ENCODE results near the gene OSBPL9.

DNA sequence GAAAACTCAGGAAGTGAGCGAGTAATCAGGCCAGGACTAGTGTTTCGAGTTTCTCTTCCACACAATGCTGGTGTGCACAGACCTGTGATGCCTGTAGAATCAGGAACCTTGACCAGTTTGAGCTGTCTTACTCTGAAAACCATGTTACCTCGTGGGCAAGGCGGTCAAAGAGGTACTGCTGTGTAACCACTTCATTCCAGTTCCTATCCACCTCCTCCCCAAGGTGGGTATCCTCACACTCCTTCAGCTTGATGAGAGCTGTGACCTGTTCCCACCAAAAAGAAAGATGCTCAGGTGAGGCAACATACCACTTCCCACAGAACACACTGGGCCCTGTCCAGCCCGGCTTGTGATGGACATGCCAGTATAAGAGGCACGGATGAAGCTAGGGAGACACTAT, 173.5 kb downstream of the OSBPL9 start:
- TF ChIP-seq, protein P1, sequence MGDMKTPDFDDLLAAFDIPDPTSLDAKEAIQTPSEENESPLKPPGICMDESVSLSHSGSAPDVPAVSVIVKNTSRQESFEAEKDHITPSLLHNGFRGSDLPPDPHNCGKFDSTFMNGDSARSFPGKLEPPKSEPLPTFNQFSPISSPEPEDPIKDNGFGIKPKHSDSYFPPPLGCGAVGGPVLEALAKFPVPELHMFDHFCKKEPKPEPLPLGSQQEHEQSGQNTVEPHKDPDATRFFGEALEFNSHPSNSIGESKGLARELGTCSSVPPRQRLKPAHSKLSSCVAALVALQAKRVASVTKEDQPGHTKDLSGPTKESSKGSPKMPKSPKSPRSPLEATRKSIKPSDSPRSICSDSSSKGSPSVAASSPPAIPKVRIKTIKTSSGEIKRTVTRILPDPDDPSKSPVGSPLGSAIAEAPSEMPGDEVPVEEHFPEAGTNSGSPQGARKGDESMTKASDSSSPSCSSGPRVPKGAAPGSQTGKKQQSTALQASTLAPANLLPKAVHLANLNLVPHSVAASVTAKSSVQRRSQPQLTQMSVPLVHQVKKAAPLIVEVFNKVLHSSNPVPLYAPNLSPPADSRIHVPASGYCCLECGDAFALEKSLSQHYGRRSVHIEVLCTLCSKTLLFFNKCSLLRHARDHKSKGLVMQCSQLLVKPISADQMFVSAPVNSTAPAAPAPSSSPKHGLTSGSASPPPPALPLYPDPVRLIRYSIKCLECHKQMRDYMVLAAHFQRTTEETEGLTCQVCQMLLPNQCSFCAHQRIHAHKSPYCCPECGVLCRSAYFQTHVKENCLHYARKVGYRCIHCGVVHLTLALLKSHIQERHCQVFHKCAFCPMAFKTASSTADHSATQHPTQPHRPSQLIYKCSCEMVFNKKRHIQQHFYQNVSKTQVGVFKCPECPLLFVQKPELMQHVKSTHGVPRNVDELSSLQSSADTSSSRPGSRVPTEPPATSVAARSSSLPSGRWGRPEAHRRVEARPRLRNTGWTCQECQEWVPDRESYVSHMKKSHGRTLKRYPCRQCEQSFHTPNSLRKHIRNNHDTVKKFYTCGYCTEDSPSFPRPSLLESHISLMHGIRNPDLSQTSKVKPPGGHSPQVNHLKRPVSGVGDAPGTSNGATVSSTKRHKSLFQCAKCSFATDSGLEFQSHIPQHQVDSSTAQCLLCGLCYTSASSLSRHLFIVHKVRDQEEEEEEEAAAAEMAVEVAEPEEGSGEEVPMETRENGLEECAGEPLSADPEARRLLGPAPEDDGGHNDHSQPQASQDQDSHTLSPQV (IDR thresholded peaks at IDR 0.05): no peak
- TF ChIP-seq FOXK2 (conservative IDR thresholded peaks at IDR 0.05 in 1 of 2, IDR thresholded peaks at IDR 0.05 in 1 of 2; ENCODE audit: low read depth in 2 of 2) (no peak), BHLHE40 (IDR thresholded peaks at IDR 0.05; ENCODE audit: low read length) (no peak), ZNF57 (CRISPR knock-in tag; IDR thresholded peaks at IDR 0.05) (no peak), POLR2A (conservative IDR thresholded peaks at IDR 0.05) (peak; percentile 43), RCOR1 (IDR thresholded peaks at IDR 0.05; ENCODE audit: borderline replicate concordance in 1 of 2, low read depth in 2 of 2, low read length in 2 of 2) (no peak), CREB1 (IDR thresholded peaks at IDR 0.05) (no peak), CREB1 (CRISPR knock-in tag; IDR thresholded peaks at IDR 0.05) (no peak), TCF7L2 (IDR thresholded peaks at IDR 0.05; ENCODE audit: low read depth, low read length) (no peak), ZNF121 (CRISPR knock-in tag; conservative IDR thresholded peaks at IDR 0.05) (no peak), NFE2L1 (tag; IDR thresholded peaks at IDR 0.05; ENCODE audit: borderline replicate concordance, low read depth) (no peak), ZNF217 (CRISPR knock-in tag; IDR thresholded peaks at IDR 0.05) (no peak), HNRNPL (IDR thresholded peaks at IDR 0.05; ENCODE audit: low read depth, low read length) (no peak)
- TF ChIP-seq, protein P2, sequence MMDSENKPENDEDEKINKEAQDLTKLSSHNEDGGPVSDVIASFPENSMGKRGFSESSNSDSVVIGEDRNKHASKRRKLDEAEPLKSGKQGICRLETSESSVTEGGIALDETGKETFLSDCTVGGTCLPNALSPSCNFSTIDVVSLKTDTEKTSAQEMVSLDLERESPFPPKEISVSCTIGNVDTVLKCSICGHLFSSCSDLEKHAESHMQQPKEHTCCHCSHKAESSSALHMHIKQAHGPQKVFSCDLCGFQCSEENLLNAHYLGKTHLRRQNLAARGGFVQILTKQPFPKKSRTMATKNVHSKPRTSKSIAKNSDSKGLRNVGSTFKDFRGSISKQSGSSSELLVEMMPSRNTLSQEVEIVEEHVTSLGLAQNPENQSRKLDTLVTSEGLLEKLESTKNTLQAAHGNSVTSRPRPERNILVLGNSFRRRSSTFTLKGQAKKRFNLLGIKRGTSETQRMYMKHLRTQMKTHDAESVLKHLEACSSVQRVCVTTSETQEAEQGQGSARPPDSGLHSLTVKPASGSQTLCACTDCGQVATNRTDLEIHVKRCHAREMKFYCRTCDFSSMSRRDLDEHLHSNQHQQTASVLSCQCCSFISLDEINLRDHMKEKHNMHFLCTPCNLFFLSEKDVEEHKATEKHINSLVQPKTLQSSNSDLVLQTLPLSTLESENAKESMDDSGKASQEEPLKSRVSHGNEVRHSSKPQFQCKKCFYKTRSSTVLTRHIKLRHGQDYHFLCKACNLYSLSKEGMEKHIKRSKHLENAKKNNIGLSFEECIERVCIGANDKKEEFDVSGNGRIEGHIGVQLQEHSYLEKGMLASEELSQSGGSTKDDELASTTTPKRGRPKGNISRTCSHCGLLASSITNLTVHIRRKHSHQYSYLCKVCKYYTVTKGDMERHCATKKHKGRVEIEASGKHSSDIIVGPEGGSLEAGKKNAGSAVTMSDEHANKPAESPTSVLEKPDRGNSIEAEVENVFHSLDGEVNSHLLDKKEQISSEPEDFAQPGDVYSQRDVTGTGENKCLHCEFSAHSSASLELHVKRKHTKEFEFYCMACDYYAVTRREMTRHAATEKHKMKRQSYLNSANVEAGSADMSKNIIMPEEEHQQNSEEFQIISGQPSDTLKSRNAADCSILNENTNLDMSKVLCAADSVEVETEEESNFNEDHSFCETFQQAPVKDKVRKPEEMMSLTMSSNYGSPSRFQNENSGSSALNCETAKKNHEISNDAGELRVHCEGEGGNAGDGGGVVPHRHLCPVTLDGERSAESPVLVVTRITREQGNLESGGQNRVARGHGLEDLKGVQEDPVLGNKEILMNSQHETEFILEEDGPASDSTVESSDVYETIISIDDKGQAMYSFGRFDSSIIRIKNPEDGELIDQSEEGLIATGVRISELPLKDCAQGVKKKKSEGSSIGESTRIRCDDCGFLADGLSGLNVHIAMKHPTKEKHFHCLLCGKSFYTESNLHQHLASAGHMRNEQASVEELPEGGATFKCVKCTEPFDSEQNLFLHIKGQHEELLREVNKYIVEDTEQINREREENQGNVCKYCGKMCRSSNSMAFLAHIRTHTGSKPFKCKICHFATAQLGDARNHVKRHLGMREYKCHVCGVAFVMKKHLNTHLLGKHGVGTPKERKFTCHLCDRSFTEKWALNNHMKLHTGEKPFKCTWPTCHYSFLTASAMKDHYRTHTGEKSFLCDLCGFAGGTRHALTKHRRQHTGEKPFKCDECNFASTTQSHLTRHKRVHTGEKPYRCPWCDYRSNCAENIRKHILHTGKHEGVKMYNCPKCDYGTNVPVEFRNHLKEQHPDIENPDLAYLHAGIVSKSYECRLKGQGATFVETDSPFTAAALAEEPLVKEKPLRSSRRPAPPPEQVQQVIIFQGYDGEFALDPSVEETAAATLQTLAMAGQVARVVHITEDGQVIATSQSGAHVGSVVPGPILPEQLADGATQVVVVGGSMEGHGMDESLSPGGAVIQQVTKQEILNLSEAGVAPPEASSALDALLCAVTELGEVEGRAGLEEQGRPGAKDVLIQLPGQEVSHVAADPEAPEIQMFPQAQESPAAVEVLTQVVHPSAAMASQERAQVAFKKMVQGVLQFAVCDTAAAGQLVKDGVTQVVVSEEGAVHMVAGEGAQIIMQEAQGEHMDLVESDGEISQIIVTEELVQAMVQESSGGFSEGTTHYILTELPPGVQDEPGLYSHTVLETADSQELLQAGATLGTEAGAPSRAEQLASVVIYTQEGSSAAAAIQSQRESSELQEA (IDR thresholded peaks at IDR 0.05; ENCODE audit: low read depth): no peak
- TF ChIP-seq, protein P3, sequence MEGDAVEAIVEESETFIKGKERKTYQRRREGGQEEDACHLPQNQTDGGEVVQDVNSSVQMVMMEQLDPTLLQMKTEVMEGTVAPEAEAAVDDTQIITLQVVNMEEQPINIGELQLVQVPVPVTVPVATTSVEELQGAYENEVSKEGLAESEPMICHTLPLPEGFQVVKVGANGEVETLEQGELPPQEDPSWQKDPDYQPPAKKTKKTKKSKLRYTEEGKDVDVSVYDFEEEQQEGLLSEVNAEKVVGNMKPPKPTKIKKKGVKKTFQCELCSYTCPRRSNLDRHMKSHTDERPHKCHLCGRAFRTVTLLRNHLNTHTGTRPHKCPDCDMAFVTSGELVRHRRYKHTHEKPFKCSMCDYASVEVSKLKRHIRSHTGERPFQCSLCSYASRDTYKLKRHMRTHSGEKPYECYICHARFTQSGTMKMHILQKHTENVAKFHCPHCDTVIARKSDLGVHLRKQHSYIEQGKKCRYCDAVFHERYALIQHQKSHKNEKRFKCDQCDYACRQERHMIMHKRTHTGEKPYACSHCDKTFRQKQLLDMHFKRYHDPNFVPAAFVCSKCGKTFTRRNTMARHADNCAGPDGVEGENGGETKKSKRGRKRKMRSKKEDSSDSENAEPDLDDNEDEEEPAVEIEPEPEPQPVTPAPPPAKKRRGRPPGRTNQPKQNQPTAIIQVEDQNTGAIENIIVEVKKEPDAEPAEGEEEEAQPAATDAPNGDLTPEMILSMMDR (IDR thresholded peaks at IDR 0.05 in 2 of 3, conservative IDR thresholded peaks at IDR 0.05 in 1 of 3; ENCODE audit: insufficient read depth in 2 of 3, low read depth in 1 of 3, low read length in 3 of 3): no peak
